Panc1 (cell line): Measurements from ENCODE around the gene PGBD1.

Source experiments
- CTCF ChIP-seq: fragments of 450-650 bp; IDR thresholded peaks from 2 replicates; pipeline ENCODE4 v1.5.1; 2017; ENCODE audit warnings: mild to moderate bottlenecking
- POLR2AphosphoS5 ChIP-seq: IDR thresholded peaks from 2 replicates; pipeline ENCODE4 v1.6.1; 2012; ENCODE audit warnings: mild to moderate bottlenecking, low read depth, low read length, moderate library complexity
- REST ChIP-seq, 2 experiments: IDR thresholded peaks; 2 replicates each; pipeline ENCODE4 v1.6.1; 2011 to 2012; ENCODE audit warnings: low read depth in 2 of 2, control low read depth in 1 of 2, low read length in 1 of 2, mild to moderate bottlenecking in 1 of 2, moderate library complexity in 1 of 2; ENCODE audit not compliant: insufficient read depth in 1 of 2
- TCF7L2 ChIP-seq: IDR thresholded peaks from 2 replicates; pipeline ENCODE4 v1.6.1; 2011; ENCODE audit warnings: mild to moderate bottlenecking, low read depth, low read length, inconsistent platforms

- TF ChIP-seq POLR2AphosphoS5 (no peak), CTCF (no peak), REST (IDR thresholded peaks at IDR 0.05; ENCODE audit: insufficient read depth in 1 of 2, low read depth in 2 of 2, low read length in 1 of 2) (no peak), TCF7L2 (no peak)
These were observed 52.2 kb downstream of the PGBD1 start for GRCh38 chr6:28333599-28334018.
